Measurements from ENCODE around the gene NAT8.
"Not testable (repeated sequence)": the region's sequence is repeated elsewhere in the genome, so short reads cannot be mapped to it uniquely, and the experiment has no call there.

The NAT8 gene

DNA sequence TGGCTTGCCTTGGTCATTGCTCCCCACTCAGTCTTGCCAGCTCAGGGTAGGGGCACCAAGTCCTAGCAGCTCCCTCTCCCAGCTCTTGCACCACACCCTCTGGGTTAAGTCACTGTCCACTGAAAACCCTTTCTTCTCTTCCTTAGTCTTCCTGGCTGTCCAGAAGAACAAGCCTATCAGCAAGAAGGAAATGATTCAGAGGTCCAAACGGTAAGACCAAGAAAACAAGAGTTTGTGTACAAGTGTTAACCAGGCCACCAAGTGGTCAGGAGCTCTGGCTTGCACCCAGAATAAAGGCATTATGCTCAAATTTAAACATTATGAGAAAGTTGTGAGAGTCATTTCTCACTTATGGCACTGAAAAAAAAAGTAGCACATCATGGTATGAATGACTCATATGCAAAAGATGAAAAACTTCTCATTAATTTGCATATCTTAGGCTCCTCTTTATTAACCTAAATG, 32.5 kb upstream of the NAT8 start:
- not testable (repeated sequence) for H3K9ac ChIP-seq (ENCODE audit: low read length in 2 of 2); H3K4me3 ChIP-seq (ENCODE audit: low read length in 2 of 2); H3K27ac ChIP-seq (ENCODE audit: low read length); H3K9me3 ChIP-seq (ENCODE audit: control insufficient read depth in 2 of 2, low read length in 2 of 2); H3K4me1 ChIP-seq (ENCODE audit: control insufficient read depth, insufficient read depth, low read length); H3K36me3 ChIP-seq (ENCODE audit: control insufficient read depth in 2 of 2, insufficient read depth in 2 of 2, low read length in 2 of 2); H3K27me3 ChIP-seq (ENCODE audit: control insufficient read depth in 1 of 2, insufficient read depth in 2 of 2, low read length in 2 of 2)

- H3K4me3 ChIP-seq (ENCODE audit: low read length in 2 of 2); H3K36me3 ChIP-seq (ENCODE audit: control insufficient read depth in 2 of 2, insufficient read depth in 2 of 2, low read length in 2 of 2); H3K27ac ChIP-seq (ENCODE audit: low read length); H3K4me1 ChIP-seq (ENCODE audit: control insufficient read depth, insufficient read depth, low read length); H3K9ac ChIP-seq (ENCODE audit: low read length in 2 of 2); H3K27me3 ChIP-seq (ENCODE audit: control insufficient read depth in 1 of 2, insufficient read depth in 2 of 2, low read length in 2 of 2); H3K9me3 ChIP-seq (ENCODE audit: control insufficient read depth in 2 of 2, low read length in 2 of 2): not testable (repeated sequence)
Measured at GRCh38 chr2:73669976-73670375, 27.8 kb upstream of the NAT8 start.

DNA sequence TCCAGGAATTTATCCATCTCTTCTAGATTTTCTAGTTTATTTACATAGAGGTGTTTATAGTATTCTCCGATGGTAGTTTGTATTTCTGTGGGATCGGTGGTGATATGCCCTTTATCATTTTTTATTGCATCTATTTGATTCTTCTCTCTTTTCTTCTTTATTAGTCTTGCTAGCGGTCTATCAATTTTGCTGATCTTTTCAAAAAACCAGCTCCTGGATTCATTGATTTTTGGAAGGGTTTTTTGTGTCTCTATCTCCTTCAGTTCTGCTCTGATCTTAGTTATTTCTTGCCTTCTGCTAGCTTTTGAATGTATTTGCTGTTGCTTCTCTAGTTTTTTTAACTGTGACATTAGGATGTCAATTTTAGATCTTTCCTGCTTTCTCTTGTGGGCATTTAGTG, 25.0 kb upstream of the NAT8 start:
- H3K4me3 ChIP-seq (ENCODE audit: low read length in 2 of 2); H3K9me3 ChIP-seq (ENCODE audit: control insufficient read depth in 2 of 2, low read length in 2 of 2); H3K9ac ChIP-seq (ENCODE audit: low read length in 2 of 2); H3K27me3 ChIP-seq (ENCODE audit: control insufficient read depth in 1 of 2, insufficient read depth in 2 of 2, low read length in 2 of 2); H3K4me1 ChIP-seq (ENCODE audit: control insufficient read depth, insufficient read depth, low read length); H3K27ac ChIP-seq (ENCODE audit: low read length); H3K36me3 ChIP-seq (ENCODE audit: control insufficient read depth in 2 of 2, insufficient read depth in 2 of 2, low read length in 2 of 2): not testable (repeated sequence)

- Histone ChIP-seq H3K9me3 (ENCODE audit: control insufficient read depth in 2 of 2, low read length in 2 of 2) (no peaks in the 10 kb centered on the region), H3K36me3 (ENCODE audit: control insufficient read depth in 2 of 2, insufficient read depth in 2 of 2, low read length in 2 of 2) (no peaks in the 10 kb centered on the region), H3K9ac (ENCODE audit: low read length in 2 of 2) (no peak overlapping the region), H3K4me3 (ENCODE audit: low read length in 2 of 2) (no peak overlapping the region), H3K27ac (ENCODE audit: low read length) (no peak overlapping the region), H3K4me1 (ENCODE audit: control insufficient read depth, insufficient read depth, low read length) (no peaks in the 10 kb centered on the region), H3K27me3 (ENCODE audit: control insufficient read depth in 1 of 2, insufficient read depth in 2 of 2, low read length in 2 of 2) (no peaks in the 10 kb centered on the region)
Measured at GRCh38 chr2:73654175-73654574, 12.0 kb upstream of the NAT8 start.

DNA sequence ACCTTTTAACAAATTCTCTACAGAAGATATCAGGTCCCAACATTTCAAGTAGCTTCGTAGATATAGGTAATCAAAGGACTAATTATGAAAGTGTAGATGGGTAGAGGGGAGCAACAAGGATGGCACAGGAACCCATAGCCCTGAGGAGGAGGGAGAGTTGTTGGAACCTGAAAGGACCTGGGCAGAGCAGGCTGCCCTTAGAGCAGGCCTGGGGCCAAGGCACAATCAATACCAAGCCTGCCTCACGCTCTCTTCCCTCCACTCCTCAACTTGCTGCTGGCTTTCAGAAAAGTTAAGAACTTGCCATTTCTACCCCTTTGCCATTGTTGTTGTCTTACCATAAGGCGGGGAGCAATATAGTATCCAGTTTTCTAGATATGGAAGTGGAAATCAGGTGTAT, 10.1 kb upstream of the NAT8 start:
- no peak overlapping the region for H3K27ac ChIP-seq (ENCODE audit: low read length)
- H3K4me3 ChIP-seq (ENCODE audit: low read length in 2 of 2) = no peak overlapping the region
- H3K9ac ChIP-seq (ENCODE audit: low read length in 2 of 2) = no peak overlapping the region
- no peaks in the 10 kb centered on the region for H3K4me1 ChIP-seq (ENCODE audit: control insufficient read depth, insufficient read depth, low read length)
- H3K9me3 ChIP-seq (ENCODE audit: control insufficient read depth in 2 of 2, low read length in 2 of 2) = no peaks in the 10 kb centered on the region
- H3K27me3 ChIP-seq (ENCODE audit: control insufficient read depth in 1 of 2, insufficient read depth in 2 of 2, low read length in 2 of 2) = no peaks in the 10 kb centered on the region
- no peaks in the 10 kb centered on the region for H3K36me3 ChIP-seq (ENCODE audit: control insufficient read depth in 2 of 2, insufficient read depth in 2 of 2, low read length in 2 of 2)

- no peaks in the 10 kb centered on the region for H3K4me1 ChIP-seq (ENCODE audit: control insufficient read depth, insufficient read depth, low read length)
- H3K27me3 ChIP-seq (ENCODE audit: control insufficient read depth in 1 of 2, insufficient read depth in 2 of 2, low read length in 2 of 2) = no peaks in the 10 kb centered on the region
- no peak overlapping the region for H3K4me3 ChIP-seq (ENCODE audit: low read length in 2 of 2)
- H3K36me3 ChIP-seq (ENCODE audit: control insufficient read depth in 2 of 2, insufficient read depth in 2 of 2, low read length in 2 of 2) = no peaks in the 10 kb centered on the region
- no peaks in the 10 kb centered on the region for H3K9me3 ChIP-seq (ENCODE audit: control insufficient read depth in 2 of 2, low read length in 2 of 2)
- no peak overlapping the region for H3K27ac ChIP-seq (ENCODE audit: low read length)
- H3K9ac ChIP-seq (ENCODE audit: low read length in 2 of 2) = no peak overlapping the region
Measured at GRCh38 chr2:73651591-73652230, 9.5 kb upstream of the NAT8 start.

- H3K4me1 ChIP-seq (ENCODE audit: control insufficient read depth, insufficient read depth, low read length); H3K27ac ChIP-seq (ENCODE audit: low read length); H3K36me3 ChIP-seq (ENCODE audit: control insufficient read depth in 2 of 2, insufficient read depth in 2 of 2, low read length in 2 of 2); H3K27me3 ChIP-seq (ENCODE audit: control insufficient read depth in 1 of 2, insufficient read depth in 2 of 2, low read length in 2 of 2); H3K9me3 ChIP-seq (ENCODE audit: control insufficient read depth in 2 of 2, low read length in 2 of 2); H3K9ac ChIP-seq (ENCODE audit: low read length in 2 of 2); H3K4me3 ChIP-seq (ENCODE audit: low read length in 2 of 2): not testable (repeated sequence)
Measured at GRCh38 chr2:73647690-73648089, 5.5 kb upstream of the NAT8 start.

- H3K4me1 ChIP-seq (ENCODE audit: control insufficient read depth, insufficient read depth, low read length) = peaks cover 2% of the 10 kb centered on the region
- no peaks in the 10 kb centered on the region for H3K9me3 ChIP-seq (ENCODE audit: control insufficient read depth in 2 of 2, low read length in 2 of 2)
- H3K27ac ChIP-seq (ENCODE audit: low read length) = no peak overlapping the region
- H3K4me3 ChIP-seq (ENCODE audit: low read length in 2 of 2) = no peak overlapping the region
- peaks cover 0 to 3% of the 10 kb centered on the region in 2 donors for H3K27me3 ChIP-seq (ENCODE audit: control insufficient read depth in 1 of 2, insufficient read depth in 2 of 2, low read length in 2 of 2)
- no peak overlapping the region for H3K9ac ChIP-seq (ENCODE audit: low read length in 2 of 2)
- no peaks in the 10 kb centered on the region for H3K36me3 ChIP-seq (ENCODE audit: control insufficient read depth in 2 of 2, insufficient read depth in 2 of 2, low read length in 2 of 2)
Measured at GRCh38 chr2:73641767-73642062, 507 bp downstream of the NAT8 start.

DNA sequence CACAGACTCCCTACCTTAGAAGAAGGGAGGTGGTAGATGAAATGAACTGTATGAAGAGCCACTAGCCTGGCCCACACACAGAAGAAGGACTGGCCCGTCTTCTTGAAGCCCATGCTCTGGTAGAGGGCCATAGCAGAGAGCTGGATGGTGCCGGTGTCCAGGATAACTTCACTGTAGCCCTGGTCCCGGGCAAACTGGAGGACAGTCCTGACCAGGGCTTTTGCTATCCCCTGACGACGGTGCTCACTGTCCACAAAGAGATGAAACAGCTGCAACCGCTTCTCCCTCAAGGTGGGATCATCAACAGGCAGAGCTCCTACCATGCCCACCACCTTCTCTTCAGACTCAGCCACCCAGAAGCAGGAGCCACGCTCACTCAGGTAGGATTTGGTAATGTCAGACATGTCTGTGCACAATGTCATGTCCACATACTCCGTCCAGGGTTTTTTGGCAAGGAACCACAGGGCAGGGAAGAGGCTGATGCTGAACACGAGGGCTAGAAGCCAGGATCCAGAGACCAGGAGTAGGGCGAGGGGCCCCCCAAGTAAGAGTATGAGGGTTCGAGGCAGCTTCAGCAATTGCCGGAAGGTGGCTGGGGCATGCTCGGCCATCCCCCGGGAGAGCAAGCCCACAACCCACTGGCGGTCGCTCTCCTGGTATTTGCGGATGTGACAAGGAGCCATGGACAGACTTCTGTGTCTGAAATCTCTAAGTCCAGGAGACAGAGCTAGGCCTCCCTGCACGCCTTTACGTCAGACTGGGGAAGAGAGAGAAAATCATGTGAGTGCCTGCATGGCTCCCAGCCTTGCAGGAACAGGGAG, 1.1 kb downstream of the NAT8 start:
- no peak overlapping the region for H3K9ac ChIP-seq (ENCODE audit: low read length in 2 of 2)
- no peak overlapping the region for H3K4me3 ChIP-seq (ENCODE audit: low read length in 2 of 2)
- H3K27me3 ChIP-seq (ENCODE audit: control insufficient read depth in 1 of 2, insufficient read depth in 2 of 2, low read length in 2 of 2) = peaks cover 0 to 3% of the 10 kb centered on the region in 2 donors
- no peaks in the 10 kb centered on the region for H3K36me3 ChIP-seq (ENCODE audit: control insufficient read depth in 2 of 2, insufficient read depth in 2 of 2, low read length in 2 of 2)
- no peaks in the 10 kb centered on the region for H3K9me3 ChIP-seq (ENCODE audit: control insufficient read depth in 2 of 2, low read length in 2 of 2)
- peaks cover 2% of the 10 kb centered on the region for H3K4me1 ChIP-seq (ENCODE audit: control insufficient read depth, insufficient read depth, low read length)
- H3K27ac ChIP-seq (ENCODE audit: low read length) = no peak overlapping the region

GRCh38 chr2:73640511-73640911, 1.7 kb downstream of the NAT8 start:
- H3K9ac ChIP-seq (ENCODE audit: low read length in 2 of 2) = no peak overlapping the region
- H3K36me3 ChIP-seq (ENCODE audit: control insufficient read depth in 2 of 2, insufficient read depth in 2 of 2, low read length in 2 of 2) = no peaks in the 10 kb centered on the region
- H3K27me3 ChIP-seq (ENCODE audit: control insufficient read depth in 1 of 2, insufficient read depth in 2 of 2, low read length in 2 of 2) = peaks cover 0 to 3% of the 10 kb centered on the region in 2 donors
- no peak overlapping the region for H3K27ac ChIP-seq (ENCODE audit: low read length)
- no peak overlapping the region for H3K4me3 ChIP-seq (ENCODE audit: low read length in 2 of 2)
- peaks cover 2% of the 10 kb centered on the region for H3K4me1 ChIP-seq (ENCODE audit: control insufficient read depth, insufficient read depth, low read length)
- no peaks in the 10 kb centered on the region for H3K9me3 ChIP-seq (ENCODE audit: control insufficient read depth in 2 of 2, low read length in 2 of 2)

DNA sequence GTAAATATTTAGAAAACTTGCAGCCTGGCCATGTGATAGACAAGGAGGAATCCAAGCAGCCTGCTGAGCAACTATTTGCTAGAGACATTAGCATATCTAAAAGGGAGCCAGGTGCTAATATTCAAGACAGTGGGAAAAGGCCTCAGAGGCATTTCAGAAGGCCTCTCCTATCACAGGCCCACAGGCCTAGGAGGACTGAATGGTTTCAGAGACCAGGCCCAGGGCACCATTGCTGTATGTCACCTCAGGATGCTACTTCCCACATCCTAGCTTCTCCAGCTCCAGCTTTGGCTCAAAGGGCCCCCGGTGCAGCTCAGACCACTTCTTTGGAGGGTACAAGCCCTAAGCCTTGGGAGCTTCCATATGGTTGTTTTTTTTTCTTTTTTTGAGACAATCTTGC, 3.8 kb downstream of the NAT8 start:
- Histone ChIP-seq H3K4me1 (ENCODE audit: control insufficient read depth, insufficient read depth, low read length) (peaks cover 2% of the 10 kb centered on the region), H3K4me3 (ENCODE audit: low read length in 2 of 2) (no peak overlapping the region), H3K27me3 (ENCODE audit: control insufficient read depth in 1 of 2, insufficient read depth in 2 of 2, low read length in 2 of 2) (no peaks in the 10 kb centered on the region), H3K36me3 (ENCODE audit: control insufficient read depth in 2 of 2, insufficient read depth in 2 of 2, low read length in 2 of 2) (no peaks in the 10 kb centered on the region), H3K27ac (ENCODE audit: low read length) (no peak overlapping the region), H3K9ac (ENCODE audit: low read length in 2 of 2) (no peak overlapping the region), H3K9me3 (ENCODE audit: control insufficient read depth in 2 of 2, low read length in 2 of 2) (no peaks in the 10 kb centered on the region)
